ENCODE results near the gene RFLNA. TPM values are rescaled to one million over a fixed set of nuclear protein-coding genes. Genes with fewer than 3 reads are reported as not detected.

The RFLNA gene
- total RNA-seq, 2 donors from 2014 or later = 46.2 to 51.0 TPM

- no peak for ATAC-seq
Measured at GRCh38 chr12:124326104-124326503, 31.2 kb downstream of the RFLNA start.

GRCh38 chr12:124326871-124327270 is 32.0 kb downstream of the RFLNA start:
- intact Hi-C loops (cut with DNase I, micrococcal nuclease) = loop anchor here in 1 of 2 donors (10.0 kb wide), 1 partner anchor 292 kb away; no protein-coding TSS in a partner anchor
- DNase-seq (no peak), ATAC-seq (no peak)

More at GRCh38 chr12:124326104-124326503, 31.2 kb downstream of the RFLNA start:
- intact Hi-C loops (cut with DNase I, micrococcal nuclease) = loop anchor here in 1 of 2 donors (10.0 kb wide), 1 partner anchor 291 kb away; no protein-coding TSS in a partner anchor
- no peak for DNase-seq

- ATAC-seq = peak; percentile 75
- DNase-seq = peak in 1 of 2 donors; percentile 25
- intact Hi-C loops (cut with DNase I, micrococcal nuclease) = loop anchor here in 1 of 2 donors (10.0 kb wide), 1 partner anchor 293 kb away; no protein-coding TSS in a partner anchor
Measured at GRCh38 chr12:124327362-124328043, 32.6 kb downstream of the RFLNA start.

- ATAC-seq (peak; percentile 40), DNase-seq (no peak)
- intact Hi-C loops (cut with DNase I, micrococcal nuclease) = loop anchor here in 1 of 2 donors (10.0 kb wide), 1 partner anchor 293 kb away; no protein-coding TSS in a partner anchor
Measured at GRCh38 chr12:124328116-124328515, 33.2 kb downstream of the RFLNA start.

GRCh38 chr12:124328636-124329035 is 33.7 kb downstream of the RFLNA start:
- intact Hi-C loops (cut with DNase I, micrococcal nuclease) = loop anchor here in 1 of 2 donors (10.0 kb wide), 1 partner anchor 294 kb away; no protein-coding TSS in a partner anchor
- DNase-seq (no peak), ATAC-seq (no peak)

- ATAC-seq (no peak), DNase-seq (no peak)
- intact Hi-C loops (cut with DNase I, micrococcal nuclease) = no loop called here
Measured at GRCh38 chr12:124332058-124332672, 37.3 kb downstream of the RFLNA start.

GRCh38 chr12:124332900-124333299 is 38.0 kb downstream of the RFLNA start:
- intact Hi-C loops (cut with DNase I, micrococcal nuclease) = no loop called here
- no peak for ATAC-seq

GRCh38 chr12:124333724-124334123 is 38.8 kb downstream of the RFLNA start:
- DNase-seq (no peak), ATAC-seq (no peak)
- intact Hi-C loops (cut with DNase I, micrococcal nuclease) = no loop called here

More at GRCh38 chr12:124332900-124333299, 38.0 kb downstream of the RFLNA start:
- DNase-seq = no peak

GRCh38 chr12:124334266-124334665 is 39.4 kb downstream of the RFLNA start:
- ATAC-seq (no peak), DNase-seq (no peak)
- intact Hi-C loops (cut with DNase I, micrococcal nuclease) = no loop called here

GRCh38 chr12:124334976-124335375 is 40.1 kb downstream of the RFLNA start:
- intact Hi-C loops (cut with DNase I, micrococcal nuclease) = no loop called here
- DNase-seq = no peak

GRCh38 chr12:124335426-124336183 is 40.7 kb downstream of the RFLNA start:
- intact Hi-C loops (cut with DNase I, micrococcal nuclease) = no loop called here
- DNase-seq (no peak), ATAC-seq (no peak)

More at GRCh38 chr12:124334976-124335375, 40.1 kb downstream of the RFLNA start:
- peak; percentile 3 for ATAC-seq

GRCh38 chr12:124336184-124336437 is 41.2 kb downstream of the RFLNA start:
- no peak for DNase-seq
- ATAC-seq = no peak
- intact Hi-C loops (cut with DNase I, micrococcal nuclease) = no loop called here

GRCh38 chr12:124336742-124337520 is 42.0 kb downstream of the RFLNA start:
- ATAC-seq = no peak
- no peak for DNase-seq
- intact Hi-C loops (cut with DNase I, micrococcal nuclease) = no loop called here

- ATAC-seq = no peak
- intact Hi-C loops (cut with DNase I, micrococcal nuclease) = no loop called here
- no peak for DNase-seq
Measured at GRCh38 chr12:124337622-124338021, 42.7 kb downstream of the RFLNA start.

GRCh38 chr12:124338448-124338847 is 43.6 kb downstream of the RFLNA start:
- DNase-seq (no peak), ATAC-seq (no peak)
- intact Hi-C loops (cut with DNase I, micrococcal nuclease) = no loop called here

- ATAC-seq (no peak), DNase-seq (no peak)
- intact Hi-C loops (cut with DNase I, micrococcal nuclease) = no loop called here
Measured at GRCh38 chr12:124338876-124339603, 44.1 kb downstream of the RFLNA start.

GRCh38 chr12:124340080-124340900 is 45.4 kb downstream of the RFLNA start:
- ATAC-seq (no peak), DNase-seq (no peak)
- intact Hi-C loops (cut with DNase I, micrococcal nuclease) = no loop called here
